OCI-LY3 (cell line): ENCODE results near the gene PTPRR.

Experiments
- H2AFZ ChIP-seq: fragments of 200-600, 300-600 bp; shearing (Covaris generic); 2 replicates; pipeline ENCODE4 v1.6.0; 2014; ENCODE audit warnings: antibody characterized with exemption, low read depth, low read length
- H3K27ac ChIP-seq: fragments of 200-600, 300-600 bp; sonication (generic); 2 replicates; pipeline ENCODE4 v1.5.1; 2014; ENCODE audit warnings: mild to moderate bottlenecking, low read length, moderate library complexity, mixed read lengths
- H3K27me3 ChIP-seq: fragments of 200-600, 300-600 bp; sonication (generic); 2 replicates; pipeline ENCODE4 v1.6.1; 2014; ENCODE audit warnings: low read depth, low read length, mixed read lengths
- H3K36me3 ChIP-seq: fragments of 200-600, 300-600 bp; sonication (generic); replicated peaks from 2 replicates; pipeline ENCODE3; 2014; ENCODE audit warnings: low read depth, low read length, mixed read lengths
- H3K4me1 ChIP-seq: fragments of 300-600, 200-600 bp; sonication (generic); 2 replicates; pipeline ENCODE4 v1.6.1; 2014; ENCODE audit warnings: low read length, mixed read lengths
- H3K4me2 ChIP-seq: fragments of 200-600, 300-600 bp; sonication (generic); 2 replicates; pipeline ENCODE4 v1.6.1; 2014; ENCODE audit warnings: low read length, mixed read lengths
- H3K4me3 ChIP-seq: fragments of 300-600, 200-600 bp; sonication (generic); 2 replicates; pipeline ENCODE4 v1.5.1; 2014; ENCODE audit warnings: antibody characterized with exemption, mild to moderate bottlenecking, low read length, moderate library complexity
- H3K79me2 ChIP-seq: fragments of 300-600, 200-600 bp; shearing (Covaris generic); 2 replicates; pipeline ENCODE4 v1.6.1; 2014; ENCODE audit warnings: mild to moderate bottlenecking, low read length, mixed read lengths
- H3K9ac ChIP-seq: fragments of 300-600, 200-600 bp; shearing (Covaris generic); 2 replicates; pipeline ENCODE4 v1.6.0; 2014; ENCODE audit warnings: mild to moderate bottlenecking, low read length, moderate library complexity
- H3K9me3 ChIP-seq: fragments of 200-600, 300-600 bp; shearing (Covaris generic); 2 replicates; pipeline ENCODE4 v1.6.1; 2014; ENCODE audit warnings: low read length, mixed read lengths; ENCODE audit not compliant: insufficient read depth
- H4K20me1 ChIP-seq: fragments of 200-600, 300-600 bp; sonication (generic); 2 replicates; pipeline ENCODE4 v1.6.1; 2016; ENCODE audit warnings: low read length, mixed read lengths; ENCODE audit not compliant: insufficient read depth
- EZH2phosphoT487 ChIP-seq: fragments of 200-600 bp; shearing (Covaris generic); IDR thresholded peaks from 2 replicates; pipeline ENCODE4 v1.6.1; 2018; ENCODE audit warnings: antibody characterized with exemption, mixed run types, low read depth
- TF ChIP-seq, protein P1 (sequence below): fragments of 200-600, 300-600 bp; sonication (generic); IDR thresholded peaks from 2 replicates; pipeline ENCODE4 v1.5.1; 2014; ENCODE audit warnings: antibody characterized with exemption, low read length, low read depth

Gene PTPRR

DNA sequence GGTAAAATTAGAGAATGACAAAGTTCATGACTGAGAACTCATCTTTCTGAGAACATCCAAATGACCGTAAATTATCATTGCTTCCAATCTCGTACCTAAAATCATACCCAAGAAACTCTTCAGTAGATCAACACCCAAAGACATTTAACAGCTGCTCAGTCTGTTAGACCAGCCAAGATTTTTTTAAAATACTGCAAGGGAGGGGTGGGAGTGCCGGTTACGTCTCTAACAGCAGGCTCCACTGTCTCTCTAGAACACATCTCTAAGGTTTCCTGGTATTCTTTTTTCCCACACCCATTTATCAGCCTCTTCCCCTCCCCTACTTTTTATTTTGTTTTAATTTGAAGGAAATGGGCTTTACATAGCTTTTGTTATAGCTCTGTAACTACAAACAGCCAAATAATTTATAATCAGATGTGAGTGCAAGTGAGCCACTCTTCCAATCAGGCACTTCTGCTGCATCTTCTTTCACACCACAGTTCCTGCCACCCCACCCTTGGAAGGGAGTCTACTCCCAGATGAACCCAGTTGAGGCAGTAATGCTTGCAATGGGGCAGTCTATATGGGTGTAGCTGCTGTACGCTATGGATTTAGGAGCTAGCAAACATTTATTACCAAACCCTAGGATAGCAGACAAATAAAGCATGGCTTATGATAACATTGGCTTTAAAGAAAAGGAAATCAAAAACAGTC is 305.2 kb downstream of the PTPRR start:
- Histone ChIP-seq H3K36me3 (no peaks in the 10 kb centered on the region), H3K4me1 (no peaks in the 10 kb centered on the region; the same call in 1 of the 2 replicates), H3K79me2 (no peaks in the 10 kb centered on the region), H3K9ac (no peak overlapping the region), H3K27me3 (no peaks in the 10 kb centered on the region), H3K9me3 (no peaks in the 10 kb centered on the region), H2AFZ (no peak overlapping the region), H3K4me3 (no peak overlapping the region), H3K27ac (no peak overlapping the region), H3K4me2 (no peak overlapping the region), H4K20me1 (no peaks in the 10 kb centered on the region)
- TF ChIP-seq, protein P1, sequence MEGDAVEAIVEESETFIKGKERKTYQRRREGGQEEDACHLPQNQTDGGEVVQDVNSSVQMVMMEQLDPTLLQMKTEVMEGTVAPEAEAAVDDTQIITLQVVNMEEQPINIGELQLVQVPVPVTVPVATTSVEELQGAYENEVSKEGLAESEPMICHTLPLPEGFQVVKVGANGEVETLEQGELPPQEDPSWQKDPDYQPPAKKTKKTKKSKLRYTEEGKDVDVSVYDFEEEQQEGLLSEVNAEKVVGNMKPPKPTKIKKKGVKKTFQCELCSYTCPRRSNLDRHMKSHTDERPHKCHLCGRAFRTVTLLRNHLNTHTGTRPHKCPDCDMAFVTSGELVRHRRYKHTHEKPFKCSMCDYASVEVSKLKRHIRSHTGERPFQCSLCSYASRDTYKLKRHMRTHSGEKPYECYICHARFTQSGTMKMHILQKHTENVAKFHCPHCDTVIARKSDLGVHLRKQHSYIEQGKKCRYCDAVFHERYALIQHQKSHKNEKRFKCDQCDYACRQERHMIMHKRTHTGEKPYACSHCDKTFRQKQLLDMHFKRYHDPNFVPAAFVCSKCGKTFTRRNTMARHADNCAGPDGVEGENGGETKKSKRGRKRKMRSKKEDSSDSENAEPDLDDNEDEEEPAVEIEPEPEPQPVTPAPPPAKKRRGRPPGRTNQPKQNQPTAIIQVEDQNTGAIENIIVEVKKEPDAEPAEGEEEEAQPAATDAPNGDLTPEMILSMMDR, result no peak
- TF ChIP-seq EZH2phosphoT487, result no peak

DNA sequence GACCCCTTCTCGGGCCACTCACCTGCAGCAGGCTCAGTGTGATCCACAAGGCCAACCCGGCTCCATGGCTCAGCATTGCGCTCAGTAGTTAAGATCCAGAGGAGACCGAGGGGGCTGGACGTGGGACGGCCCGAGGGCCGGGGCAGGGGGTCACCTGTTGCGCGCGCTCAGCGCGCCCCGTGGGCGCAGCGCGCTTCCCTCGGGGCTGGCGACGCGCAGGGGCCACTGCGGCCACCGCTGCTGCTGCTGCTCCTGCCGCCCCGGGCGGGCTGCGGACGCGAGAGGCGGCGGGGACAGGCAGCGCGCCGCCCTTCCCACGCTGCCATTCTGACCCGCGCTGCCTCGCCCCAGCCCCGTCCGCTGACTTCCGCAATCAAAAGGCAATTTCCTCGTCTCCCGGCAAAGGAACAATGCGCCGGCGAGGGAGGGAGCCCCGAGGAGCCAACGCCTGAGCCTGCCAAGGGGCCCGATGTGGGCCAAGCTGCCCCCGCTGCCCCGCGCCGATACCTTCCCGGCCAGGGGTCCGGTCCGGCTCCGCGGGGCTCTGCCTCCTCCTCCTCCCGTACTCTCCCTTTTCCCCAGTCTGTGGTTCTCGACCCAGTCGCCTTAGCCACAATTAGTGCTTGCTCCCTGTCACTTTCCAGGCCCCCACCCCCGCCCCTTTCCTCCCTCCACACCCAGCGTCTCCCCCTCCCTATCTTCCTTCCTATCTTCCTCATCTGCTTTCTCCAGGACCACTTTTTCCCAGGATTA is 310.6 kb downstream of the PTPRR start:
- H3K9me3 ChIP-seq, result no peaks in the 10 kb centered on the region
- no peaks in the 10 kb centered on the region for H3K4me1 ChIP-seq
- no peak overlapping the region for H3K4me3 ChIP-seq
- no peaks in the 10 kb centered on the region for H3K79me2 ChIP-seq
- H3K27me3 ChIP-seq, result no peaks in the 10 kb centered on the region
- no peak overlapping the region for H3K27ac ChIP-seq
- no peak overlapping the region for H3K9ac ChIP-seq
- H2AFZ ChIP-seq, result no peak overlapping the region
- H3K36me3 ChIP-seq, result no peaks in the 10 kb centered on the region
- no peak overlapping the region for H3K4me2 ChIP-seq
- no peak for TF ChIP-seq EZH2phosphoT487
- TF ChIP-seq, protein P1, result no peak
- H4K20me1 ChIP-seq, result no peaks in the 10 kb centered on the region

DNA sequence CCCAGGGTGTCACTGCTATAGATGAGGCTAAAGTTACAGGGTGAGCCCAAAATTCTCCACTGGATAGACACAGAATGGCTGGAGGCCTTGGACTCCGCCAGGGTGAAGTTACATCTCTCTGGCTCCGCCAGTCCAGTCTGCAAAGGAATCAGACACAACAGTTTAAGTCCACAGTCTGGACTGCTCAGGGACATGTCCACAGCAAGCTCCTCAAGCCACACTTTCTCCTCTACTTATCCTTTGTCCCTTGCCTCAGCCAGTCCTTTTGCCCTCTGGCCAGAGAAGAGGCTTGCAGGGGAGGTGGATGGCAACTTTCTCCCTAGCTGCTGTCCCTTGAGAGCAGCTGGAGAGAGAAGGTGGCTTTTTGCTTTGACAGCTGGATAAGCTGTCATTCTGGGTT is 311.3 kb downstream of the PTPRR start:
- Histone ChIP-seq H3K4me2 (no peak overlapping the region), H3K27me3 (no peaks in the 10 kb centered on the region), H3K36me3 (no peaks in the 10 kb centered on the region), H2AFZ (no peak overlapping the region), H4K20me1 (no peaks in the 10 kb centered on the region), H3K9me3 (no peaks in the 10 kb centered on the region), H3K4me1 (no peaks in the 10 kb centered on the region), H3K9ac (no peak overlapping the region), H3K79me2 (no peaks in the 10 kb centered on the region), H3K27ac (no peak overlapping the region), H3K4me3 (no peak overlapping the region)
- TF ChIP-seq EZH2phosphoT487, result no peak
- TF ChIP-seq, protein P1, result no peak

DNA sequence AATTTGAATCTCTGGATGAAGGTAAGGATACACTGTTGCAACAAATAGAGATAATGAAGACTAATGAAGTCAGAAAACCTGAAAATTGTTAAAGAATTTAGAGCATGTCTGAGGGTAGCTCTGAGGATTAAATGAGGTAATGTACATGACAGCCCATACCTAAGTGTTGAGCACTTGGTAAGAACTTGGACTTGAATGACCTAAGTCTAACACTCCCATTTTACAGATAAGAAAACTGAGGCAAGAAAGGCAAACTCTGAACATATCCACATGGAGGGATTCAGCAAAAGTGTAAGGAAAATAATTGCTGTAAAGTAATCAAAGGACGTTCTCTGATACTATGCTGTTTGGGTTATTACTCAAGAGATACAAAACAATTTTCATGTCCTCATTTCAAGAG is 312.4 kb downstream of the PTPRR start:
- no peak for TF ChIP-seq EZH2phosphoT487
- TF ChIP-seq, protein P1, result no peak
- Histone ChIP-seq H3K79me2 (no peaks in the 10 kb centered on the region), H3K9me3 (no peaks in the 10 kb centered on the region), H3K27me3 (no peaks in the 10 kb centered on the region), H2AFZ (no peak overlapping the region), H3K4me2 (no peak overlapping the region), H3K4me3 (no peak overlapping the region), H3K9ac (no peak overlapping the region), H3K36me3 (no peaks in the 10 kb centered on the region), H3K27ac (no peak overlapping the region), H3K4me1 (no peaks in the 10 kb centered on the region), H4K20me1 (no peaks in the 10 kb centered on the region)
